GM23248 (cell line): ENCODE measurements around the gene STX8.

Experiments used
- EZH2 ChIP-seq: fragments of 200-600 bp; sonication (generic); IDR thresholded peaks from 2 replicates; pipeline ENCODE4 v1.6.1; 2018; ENCODE audit warnings: antibody characterized with exemption, mild to moderate bottlenecking; ENCODE audit not compliant: insufficient read depth, poor library complexity, severe bottlenecking
- EZH2phosphoT487 ChIP-seq: fragments of 200-600 bp; sonication (generic); IDR thresholded peaks from 2 replicates; pipeline ENCODE4 v1.6.1; 2018; ENCODE audit warnings: antibody characterized with exemption, moderate library complexity, mild to moderate bottlenecking, low read depth; ENCODE audit not compliant: insufficient read depth

GRCh38 chr17:9313346-9313745 is 262.3 kb downstream of the STX8 start:
- TF ChIP-seq EZH2phosphoT487: no peak
- no peak for TF ChIP-seq EZH2
